Uterus (tissue), 2 donors: ENCODE results near the gene NAP1L4.

ENCODE experiments used
- CTCF ChIP-seq, 4 experiments: fragments of 200-600 bp in 2 of 4; fragments of 450-650 bp in 2 of 4; sonication (generic) in 2 of 4; IDR thresholded peaks; one replicate each; pipeline ENCODE4 v1.5.1; 2016 to 2019; ENCODE audit warnings: antibody characterized with exemption in 4 of 4, mild to moderate bottlenecking in 2 of 4, moderate library complexity in 1 of 4
- POLR2A ChIP-seq, 2 donors: fragments of 450-650 bp; IDR thresholded peaks; one replicate each; pipeline ENCODE4 v1.6.1; 2016; ENCODE audit warnings: antibody characterized with exemption in 2 of 2, mild to moderate bottlenecking in 1 of 2, moderate library complexity in 1 of 2

- no peak for TF ChIP-seq CTCF (IDR thresholded peaks at IDR 0.05)
- no peak for TF ChIP-seq POLR2A (IDR thresholded peaks at IDR 0.05)
Observed at GRCh38 chr11:2915473-2915872, 76.7 kb downstream of the NAP1L4 start.
